ENCODE results near the gene MAPKAPK3.

DNA sequence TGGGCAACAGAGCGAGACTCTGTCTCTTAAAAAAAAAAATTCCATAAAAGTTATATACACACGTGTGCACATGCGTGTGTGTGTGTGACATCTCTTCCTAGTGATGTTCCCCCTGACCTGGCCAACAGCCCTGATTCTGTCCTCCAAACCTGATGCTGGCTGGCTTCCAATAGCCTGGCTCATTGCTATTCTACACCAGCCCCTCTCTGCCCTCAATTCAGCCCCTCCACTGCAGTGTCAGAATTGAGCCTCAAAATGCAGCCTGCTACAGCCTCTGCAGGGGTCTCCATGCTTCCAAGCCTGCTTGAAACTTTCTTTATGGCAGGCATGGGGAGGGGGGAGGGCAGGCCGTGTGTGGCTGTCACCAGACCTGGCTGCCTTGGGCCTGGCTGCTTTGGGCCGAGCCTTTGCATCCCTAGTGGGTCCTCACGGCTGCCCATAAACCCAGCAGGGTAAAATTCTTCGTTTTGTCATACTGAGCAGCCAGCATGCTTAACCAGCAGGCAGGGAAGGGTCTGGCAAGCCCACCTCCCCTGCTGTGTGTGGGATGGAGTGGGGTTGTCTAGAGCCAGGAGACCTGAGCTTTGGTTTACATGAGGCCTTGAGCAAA, 35.1 kb downstream of the MAPKAPK3 start:
- TF ChIP-seq POLR2A (IDR thresholded peaks at IDR 0.05): no peak
- TF ChIP-seq, protein P1, sequence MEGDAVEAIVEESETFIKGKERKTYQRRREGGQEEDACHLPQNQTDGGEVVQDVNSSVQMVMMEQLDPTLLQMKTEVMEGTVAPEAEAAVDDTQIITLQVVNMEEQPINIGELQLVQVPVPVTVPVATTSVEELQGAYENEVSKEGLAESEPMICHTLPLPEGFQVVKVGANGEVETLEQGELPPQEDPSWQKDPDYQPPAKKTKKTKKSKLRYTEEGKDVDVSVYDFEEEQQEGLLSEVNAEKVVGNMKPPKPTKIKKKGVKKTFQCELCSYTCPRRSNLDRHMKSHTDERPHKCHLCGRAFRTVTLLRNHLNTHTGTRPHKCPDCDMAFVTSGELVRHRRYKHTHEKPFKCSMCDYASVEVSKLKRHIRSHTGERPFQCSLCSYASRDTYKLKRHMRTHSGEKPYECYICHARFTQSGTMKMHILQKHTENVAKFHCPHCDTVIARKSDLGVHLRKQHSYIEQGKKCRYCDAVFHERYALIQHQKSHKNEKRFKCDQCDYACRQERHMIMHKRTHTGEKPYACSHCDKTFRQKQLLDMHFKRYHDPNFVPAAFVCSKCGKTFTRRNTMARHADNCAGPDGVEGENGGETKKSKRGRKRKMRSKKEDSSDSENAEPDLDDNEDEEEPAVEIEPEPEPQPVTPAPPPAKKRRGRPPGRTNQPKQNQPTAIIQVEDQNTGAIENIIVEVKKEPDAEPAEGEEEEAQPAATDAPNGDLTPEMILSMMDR (IDR thresholded peaks at IDR 0.05 in 4 of 5, conservative IDR thresholded peaks at IDR 0.05 in 1 of 5): no peak
